CMK (cell line): ENCODE measurements around the gene SMTNL2.

Experiments used
- DNase-seq: peaks from one replicate; pipeline ENCODE4 v3.0.0-alpha.2; 2010; ENCODE audit warnings: low read depth

The SMTNL2 gene

DNA sequence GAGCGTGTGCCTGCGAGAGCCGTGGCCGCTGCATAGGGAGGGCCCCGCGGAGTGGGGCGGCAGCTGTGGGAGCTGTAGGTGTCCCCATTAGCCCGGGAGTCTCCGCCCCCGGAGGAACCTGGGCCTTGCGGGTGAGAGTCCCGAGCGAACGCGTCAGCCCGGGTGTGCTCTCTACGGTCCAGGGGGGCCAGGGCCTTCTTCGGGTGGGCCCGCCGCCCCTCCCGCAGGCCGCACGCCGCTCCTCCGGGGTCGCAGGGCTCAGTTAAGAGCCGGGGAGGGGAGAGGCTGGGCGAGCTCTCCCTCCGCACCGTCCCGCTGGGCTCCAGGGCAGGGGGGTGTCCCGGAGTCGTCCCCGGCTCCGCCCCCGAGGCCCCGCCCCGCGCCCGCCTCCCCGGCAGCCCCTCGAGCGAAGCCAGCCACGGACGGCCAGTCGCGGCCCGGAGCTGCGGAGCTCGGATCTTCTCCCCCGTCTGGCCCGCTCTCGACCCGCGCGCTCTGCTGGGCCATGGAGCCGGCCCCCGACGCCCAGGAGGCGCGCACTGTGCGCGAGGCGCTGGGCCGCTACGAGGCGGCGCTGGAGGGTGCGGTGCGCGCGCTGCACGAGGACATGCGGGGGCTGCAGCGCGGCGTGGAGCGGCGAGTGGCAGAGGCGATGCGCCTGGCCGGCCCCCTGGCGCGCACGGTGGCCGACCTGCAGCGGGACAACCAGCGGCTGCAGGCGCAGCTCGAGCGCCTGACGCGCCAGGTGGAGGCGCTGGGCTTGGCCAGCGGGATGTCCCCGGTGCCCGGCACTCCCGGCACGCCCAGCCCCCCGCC is at the start of gene SMTNL2:
Gene SMTNL2 (plus strand): TSS at position 429 of the 816 bp plus-strand sequence. CDS start 77 bp downstream, at position 506.
- DNase-seq = no peak

DNA sequence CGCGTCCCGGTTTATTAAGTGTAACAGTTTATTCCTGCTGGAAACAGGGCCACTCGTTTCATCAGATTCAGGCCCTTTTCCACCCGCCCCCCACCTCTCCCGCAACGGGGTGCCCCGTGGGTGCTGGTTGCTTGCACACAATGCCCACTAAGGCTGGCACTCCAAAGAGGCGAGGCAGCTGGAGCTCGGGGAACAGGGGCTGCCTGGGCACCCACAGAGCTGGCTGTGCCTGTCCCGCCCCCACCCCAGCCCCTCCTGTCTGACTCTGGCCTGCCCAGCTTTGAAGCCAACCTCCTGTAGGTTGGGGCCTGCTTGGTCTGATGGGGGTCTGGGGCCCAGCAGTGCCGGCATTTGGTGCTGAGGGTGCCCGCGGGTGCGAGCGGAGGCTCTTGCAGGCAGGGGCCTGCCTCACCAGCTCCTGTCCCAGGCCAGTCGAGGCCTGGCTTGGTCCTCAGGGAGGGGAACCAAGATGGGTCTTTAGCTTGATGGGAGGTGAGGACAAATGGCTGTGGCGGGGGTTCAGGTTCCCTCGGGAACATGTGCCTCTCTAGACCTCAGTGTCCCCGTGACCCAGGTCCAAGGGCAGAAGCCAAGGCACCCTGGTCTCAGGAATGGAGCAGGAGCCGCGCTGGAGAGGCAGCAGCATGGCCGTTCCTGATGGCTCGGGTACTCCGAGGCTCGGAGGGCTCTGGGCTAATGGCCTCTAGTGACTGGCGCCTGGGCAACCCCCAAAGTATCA is 49.2 kb upstream of the SMTNL2 start:
- DNase-seq = no peak

DNA sequence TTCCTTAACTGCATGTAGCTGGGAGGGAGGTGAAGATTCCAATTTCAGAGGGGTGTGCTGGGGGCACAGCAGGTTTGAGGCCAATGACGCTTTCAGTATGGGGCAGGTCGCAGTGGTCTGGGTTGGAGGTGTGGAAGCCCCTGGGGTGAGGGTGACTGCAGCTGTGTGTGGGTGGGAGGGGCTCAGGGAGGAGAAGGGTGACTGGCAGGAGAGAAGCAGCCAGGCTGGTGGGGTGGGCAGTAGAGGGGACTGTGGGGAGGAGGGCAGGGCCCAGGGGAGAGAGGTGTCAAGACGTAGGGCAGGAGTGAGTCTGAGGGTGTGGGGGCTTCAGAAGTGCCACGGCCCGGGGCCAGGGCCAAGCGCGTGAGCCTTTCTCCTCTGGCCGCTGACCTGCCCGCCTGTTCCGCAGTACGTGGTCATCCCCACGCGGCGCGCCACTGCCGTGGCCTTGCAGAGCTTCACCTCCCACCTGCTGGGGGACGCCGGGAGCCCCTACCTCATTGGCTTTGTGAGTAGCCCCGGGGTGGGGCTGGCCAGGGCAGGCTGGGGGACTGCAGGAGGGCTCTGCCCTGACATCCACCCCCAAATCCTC is 48.6 kb upstream of the SMTNL2 start:
- no peak for DNase-seq

DNA sequence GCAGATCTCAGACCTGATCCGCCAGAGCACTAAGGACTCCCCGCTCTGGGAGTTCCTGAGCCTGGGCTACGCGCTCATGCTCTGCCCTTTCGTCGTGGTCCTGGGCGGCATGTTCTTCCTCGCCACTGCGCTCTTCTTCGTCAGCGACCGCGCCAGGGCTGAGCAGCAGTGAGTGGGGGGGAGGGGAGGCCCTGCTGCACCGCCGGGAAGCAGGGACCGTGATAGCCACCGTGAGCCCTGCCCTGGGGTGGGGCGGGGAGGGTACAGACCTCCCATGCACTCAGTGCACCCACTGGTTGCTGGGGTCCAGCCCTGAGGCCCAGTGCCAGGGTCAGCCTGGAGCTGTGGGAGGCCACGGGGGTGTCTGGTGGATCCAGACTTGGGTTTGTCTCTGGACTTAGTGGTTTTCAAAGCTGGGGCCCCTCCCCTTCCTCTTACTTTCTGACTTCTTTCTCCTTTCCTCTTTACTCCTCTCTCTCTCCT is 48.0 kb upstream of the SMTNL2 start:
- DNase-seq = no peak

DNA sequence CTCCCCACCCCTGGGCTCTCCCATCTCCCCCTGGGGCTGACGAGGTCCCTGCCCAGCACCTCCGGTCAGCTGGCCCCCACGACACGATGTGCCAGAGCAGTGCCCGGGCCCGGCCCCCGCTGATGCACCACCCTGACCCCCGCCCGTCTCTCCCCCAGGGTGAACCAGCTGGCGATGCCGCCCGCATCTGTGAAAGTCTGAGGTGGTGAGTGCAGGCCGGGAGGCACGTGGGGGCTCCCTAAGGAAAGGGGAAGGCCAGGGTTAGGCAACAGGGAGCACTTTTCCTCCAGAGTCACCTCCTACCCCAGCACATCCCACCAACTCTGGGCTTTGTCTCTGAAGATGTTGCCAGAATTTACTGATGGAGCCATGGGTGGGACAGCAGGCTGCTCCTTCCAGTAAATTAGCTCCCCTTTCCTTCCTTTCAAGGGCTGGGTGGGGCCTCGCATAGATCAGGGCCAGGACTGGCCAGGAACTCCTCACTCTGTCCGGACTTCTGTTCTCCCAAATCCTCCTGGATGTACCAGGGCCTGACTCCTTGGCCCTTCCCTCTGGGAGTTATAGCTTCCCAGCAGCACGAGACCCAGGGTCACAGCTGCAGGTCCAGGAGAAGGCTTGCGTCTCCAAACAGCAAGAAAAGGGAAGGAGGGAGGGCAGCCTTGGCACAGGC is 47.5 kb upstream of the SMTNL2 start:
- DNase-seq = no peak

DNA sequence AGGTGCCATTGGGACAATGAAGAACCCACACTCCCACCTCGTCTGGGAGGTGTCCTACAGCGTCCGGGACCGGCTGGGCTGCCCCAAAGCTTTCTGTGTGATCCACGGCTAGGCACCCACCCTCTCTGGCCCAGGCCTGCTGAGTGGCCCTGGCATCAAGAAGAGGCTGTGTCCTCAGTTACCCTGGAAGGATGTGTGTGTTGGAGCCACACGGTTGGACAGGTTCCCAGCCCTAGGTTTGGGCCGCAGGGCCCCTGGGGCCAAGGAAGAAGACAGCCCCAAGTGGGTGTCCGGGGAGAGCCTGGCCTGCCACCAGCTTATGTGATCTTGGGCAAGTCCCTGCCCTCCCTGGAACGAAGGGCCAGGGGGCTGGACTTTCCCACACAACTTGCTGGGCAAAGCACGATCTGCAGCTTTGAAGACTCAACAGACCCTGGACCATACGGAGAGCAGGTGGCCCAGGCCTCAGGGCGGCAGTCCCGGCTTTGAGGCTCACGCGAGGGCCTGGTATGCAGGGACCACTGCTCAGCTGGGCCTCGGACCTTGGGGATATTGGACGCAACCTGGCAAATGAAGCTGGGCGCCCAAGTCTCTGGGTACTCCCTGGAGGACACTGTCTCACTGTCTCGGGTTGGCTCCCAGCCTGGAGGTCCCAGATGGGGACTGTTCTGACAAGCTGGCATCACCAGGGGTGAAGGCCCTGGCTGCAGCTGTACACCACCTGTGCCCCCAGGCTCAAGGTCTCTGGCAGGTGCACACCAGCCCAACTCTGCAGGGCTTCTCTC is 46.7 kb upstream of the SMTNL2 start:
- no peak for DNase-seq

DNA sequence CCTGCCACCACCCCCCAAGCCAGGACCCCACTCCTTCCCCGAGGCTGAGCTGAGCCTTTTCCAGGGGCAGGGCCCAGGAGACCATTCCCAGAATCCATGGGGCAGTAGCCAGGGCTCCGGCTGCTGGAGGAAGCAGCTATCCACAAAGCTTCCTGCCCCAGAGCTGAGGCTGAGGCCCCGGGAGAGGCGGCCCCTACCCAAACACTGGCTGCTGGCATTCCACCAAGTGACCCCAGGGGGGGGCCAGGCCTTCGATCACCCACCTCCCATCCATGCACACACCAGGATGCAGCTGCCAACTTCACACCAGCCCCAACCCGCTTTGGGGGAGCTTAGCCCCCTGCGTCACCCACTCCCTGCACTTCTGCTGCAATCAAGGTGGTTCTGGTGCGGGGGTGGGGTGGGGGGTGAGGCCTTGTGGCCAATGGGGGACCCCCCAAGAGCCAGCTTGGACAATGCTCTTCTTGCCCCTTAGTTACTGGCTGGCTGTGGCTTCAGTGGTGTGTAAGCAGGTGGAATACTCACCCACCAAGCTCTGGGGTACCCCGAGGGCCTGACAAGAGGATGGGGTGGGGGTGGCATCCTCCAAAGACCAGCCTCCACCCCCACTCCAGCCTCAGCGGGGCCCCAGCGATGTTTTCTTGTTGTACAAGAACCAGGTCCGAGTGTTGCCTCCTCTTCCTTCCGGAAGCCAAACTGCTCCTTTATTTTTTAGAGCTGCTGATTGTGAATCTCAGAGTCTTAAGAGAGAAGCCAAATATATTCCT is 45.9 kb upstream of the SMTNL2 start:
- no peak for DNase-seq

DNA sequence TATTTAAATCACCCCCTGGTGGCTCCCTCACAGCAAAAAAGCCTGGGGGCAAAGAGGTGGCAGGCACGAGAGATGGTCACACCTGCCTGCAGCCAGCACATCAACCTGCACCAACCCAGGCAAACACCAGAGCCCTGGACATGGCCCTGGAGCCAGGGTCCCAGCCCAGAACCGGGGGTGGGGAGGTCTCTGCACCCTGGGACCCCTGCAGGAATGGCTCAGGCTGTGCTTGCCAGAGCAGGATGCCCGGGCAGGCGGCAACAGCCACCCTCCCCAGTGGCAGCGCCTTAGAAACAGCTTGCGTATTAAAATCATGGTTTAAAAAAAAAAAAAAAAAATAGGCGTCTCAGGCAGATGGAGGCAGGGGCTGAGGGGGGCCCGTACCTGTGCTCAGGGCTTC is 45.3 kb upstream of the SMTNL2 start:
- no peak for DNase-seq

DNA sequence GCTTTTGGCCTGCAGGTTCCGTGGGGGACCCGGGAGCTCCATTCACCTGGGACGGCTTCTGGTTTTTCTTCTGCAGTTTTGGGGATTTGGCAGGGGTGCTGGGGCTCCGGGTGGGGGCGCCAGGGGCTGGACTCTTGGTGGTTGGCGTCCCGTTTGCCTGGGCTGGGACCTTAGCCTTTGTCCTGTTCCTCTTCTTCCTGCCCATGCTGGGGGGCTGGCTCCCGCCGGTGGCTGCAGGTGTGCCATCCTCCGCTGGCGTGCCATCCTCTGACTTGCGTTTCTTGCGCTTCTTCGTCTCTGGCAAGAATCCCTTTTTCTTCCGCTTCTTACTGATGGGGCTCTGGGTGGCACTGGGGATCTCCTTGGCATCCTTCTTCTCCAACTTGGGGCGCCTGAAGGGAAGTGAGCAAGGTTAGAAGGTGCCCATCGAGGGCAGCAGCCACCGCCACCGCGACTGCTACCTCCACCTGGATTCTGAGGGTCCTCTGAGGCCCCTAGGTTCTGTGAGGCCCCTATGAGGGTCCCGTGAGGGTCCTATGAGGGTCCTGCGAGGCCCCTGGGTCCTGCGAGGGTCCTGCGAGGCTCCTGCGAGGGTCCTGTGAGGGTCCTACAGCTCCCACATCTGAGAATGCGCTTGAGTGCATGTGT is 44.6 kb upstream of the SMTNL2 start:
- DNase-seq = no peak

DNA sequence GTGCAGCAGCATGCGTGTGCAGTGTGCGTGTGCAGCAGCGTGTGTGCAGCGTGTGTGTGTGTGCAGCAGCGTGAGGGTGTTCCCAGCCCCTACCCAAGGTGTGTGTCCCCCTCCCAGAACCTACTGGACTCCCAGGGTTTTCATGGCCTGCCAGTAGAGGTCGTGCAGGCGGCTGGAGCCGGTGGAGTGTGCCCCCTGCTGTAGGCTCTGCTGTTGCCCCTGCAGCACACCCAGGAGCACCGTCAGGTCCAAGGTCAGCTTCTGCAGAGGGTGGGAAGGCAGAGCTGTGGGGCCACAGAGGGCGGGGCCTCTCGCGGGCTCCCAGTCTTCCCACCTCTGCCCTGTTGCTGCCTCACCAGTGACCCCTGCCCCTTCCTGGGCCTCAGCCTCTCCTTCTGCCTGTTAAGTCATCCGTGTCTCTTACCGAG is 44.1 kb upstream of the SMTNL2 start:
- DNase-seq = no peak

DNA sequence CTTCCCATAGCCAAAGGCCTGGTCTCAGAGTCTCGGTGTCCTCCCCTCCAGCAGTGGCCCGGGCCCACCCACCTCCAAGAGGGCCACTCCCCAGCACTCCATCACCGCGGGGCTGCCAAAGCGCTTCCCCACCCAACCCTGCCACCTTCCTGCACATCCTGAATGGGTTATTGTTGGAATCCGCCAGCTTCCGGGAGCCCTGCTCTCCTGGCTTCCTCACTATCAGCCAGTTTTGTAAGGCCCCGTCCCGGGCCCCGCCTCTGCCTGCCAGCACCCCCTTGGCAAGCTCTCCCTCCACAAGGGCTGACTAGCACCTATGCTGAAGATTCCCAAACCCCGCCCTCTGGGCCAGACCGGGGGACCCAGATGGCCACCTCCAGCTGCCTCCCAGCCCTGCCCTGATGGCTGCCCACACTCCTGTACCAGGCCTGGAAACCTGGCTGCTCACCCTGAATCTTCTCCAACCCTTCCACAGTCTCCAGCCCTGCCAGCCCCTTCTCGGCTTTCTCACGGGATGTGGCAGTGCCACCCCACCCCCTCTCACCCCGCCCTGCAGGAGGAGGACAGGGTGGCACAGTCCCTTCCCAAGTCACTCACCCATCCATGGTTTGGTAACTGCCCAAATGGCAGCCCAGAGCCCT is 43.5 kb upstream of the SMTNL2 start:
- no peak for DNase-seq

DNA sequence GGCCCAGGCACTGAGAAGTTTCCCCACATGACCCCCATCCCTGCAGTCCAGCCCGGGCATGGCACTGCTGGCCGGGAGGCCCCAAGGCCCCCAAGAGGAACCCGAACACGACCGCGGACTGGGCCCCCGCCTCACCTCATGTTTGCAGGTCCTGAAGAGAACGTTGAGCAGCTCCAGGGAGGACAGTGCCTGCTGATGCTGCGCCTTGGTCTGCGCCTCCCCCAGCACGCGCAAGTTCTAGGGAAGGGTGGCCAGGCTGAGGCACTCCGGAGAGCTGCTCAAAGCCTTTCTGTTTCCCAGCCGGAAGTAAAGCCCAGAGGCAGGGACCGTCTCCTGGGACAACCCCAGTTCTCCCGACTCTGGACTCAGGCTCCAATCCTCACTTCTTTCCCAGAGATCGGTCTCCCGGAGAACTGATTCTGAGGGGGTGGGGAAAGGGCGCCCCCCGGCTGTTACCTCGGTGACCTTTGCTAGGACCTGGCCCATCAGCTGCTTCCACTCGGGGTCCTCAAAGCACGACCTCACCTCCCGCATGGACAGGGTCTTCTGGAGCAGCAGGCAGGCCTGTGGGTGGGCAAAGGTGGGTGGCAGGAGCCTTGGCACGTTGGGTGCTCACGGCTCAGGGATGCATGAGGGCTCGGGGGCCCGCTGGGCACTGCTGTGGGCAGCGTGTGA is 42.9 kb upstream of the SMTNL2 start:
- no peak for DNase-seq

DNA sequence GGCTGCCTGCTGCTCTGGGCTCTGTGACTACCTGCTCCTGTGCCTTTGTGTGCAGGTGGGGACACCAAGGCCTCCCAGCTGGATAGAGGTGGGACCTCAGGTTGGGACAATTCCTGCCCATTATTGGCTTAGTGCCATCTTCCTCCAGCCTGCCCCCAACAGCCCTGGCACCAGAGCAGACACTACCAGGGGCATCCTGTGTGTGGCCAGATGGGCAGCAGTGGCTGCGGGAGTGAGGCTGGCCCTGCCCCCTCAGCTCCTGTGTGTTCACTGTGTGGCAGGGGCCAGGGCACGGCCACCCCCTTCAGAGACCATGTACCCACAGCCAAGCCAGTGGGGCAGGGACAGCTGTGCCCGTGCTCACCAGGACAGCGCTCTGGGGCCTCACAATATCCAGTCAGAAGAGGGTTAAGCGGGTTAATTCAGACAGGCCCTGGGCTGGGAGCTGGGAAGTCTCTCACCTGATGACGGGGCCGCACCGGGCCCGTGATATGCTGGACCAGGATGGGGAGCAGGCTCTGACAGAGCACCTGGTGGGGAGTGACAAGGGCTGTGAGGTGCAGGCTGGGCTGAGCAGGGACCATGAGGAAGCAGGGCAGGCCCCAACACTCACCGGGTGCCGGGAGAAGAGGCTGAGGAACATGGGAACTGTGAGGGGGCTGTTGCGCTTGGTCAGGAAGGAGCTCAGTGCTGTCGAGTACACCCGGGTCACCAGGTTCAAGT is 42.2 kb upstream of the SMTNL2 start:
- no peak for DNase-seq

DNA sequence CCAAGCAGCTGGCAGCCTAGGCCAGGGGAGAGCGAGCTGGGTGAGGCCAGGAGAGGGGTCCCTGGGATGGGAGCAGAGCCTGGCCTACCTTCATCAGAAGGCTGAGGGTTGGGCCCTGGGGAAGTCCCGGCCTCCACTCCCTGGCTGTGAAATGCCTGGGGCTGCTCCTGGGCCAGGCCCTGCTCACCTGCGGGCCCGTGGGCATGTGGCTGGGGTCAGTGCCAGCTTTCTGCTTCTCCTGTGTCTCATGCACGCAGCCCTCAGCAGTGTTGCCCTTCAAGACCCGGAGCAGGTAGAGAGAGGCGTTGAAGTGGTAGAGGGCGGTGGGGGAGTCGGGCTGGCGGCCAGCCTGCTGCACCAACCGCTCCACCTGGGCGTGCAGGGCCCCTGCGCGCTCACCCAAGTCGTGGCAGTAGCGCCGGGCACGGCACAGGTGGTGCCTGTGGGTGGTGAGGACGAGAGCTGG is 41.6 kb upstream of the SMTNL2 start:
- DNase-seq = no peak

DNA sequence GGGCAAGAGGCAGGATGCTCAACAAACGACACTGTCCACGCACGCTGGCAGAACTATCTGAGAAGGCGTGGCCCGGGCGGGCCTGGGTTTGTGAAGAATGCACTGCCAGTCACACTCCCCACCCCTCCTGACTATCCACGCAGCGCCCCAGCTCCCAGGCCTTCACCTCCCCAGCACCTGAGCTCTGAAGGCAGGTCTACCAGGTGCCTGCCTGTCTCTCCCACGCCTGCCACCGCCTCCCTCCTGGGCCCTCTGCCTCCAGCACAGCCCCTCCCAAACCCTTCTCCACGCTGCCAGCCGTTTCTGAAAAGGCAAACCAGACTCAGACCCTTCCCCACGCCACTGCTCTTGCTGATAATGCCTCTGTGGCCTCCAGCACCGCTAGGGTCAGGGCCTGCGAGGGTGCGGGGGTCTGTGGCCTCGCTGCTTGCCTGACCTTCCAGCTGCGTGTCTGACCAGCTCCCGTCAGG is 40.7 kb upstream of the SMTNL2 start:
- no peak for DNase-seq

DNA sequence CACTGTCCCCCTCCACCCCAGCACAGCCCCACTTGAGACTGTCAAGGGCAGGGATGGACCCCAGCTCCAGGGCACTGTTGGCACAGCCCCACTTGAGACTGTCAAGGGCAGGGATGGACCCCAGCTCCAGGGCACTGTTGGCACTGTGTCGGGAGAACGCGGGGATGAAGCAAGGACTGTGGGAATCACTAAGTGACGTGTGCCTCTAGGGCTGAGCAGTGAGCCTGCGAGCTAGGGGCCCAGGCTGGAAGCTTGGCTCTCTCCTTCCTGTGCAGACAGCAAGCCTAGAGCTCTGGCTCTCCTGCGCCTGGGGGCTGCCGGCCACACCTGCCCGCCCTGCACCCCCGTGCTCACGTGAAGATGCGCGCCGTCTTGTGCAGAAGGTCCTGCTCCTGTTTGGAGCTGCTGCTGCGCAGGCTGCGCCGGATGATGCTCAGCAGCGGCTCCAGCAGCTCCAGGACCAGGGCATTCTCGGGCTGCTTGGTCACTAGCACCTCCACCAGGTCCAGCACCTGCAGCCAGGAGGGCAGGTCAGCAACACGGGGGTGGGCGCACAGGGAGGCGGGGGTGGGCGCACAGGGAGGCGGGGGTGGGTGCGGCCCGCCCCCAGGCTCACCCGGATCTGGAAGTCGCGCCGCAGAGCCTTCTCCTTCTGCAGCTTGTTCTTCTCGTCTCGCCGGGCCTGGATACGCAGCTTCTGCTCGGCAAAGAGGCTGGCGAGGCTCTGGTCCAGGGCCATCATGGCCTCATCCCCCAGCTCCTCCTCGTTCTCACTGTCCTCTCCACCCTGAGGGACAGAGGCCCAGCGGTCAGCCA is 40.0 kb upstream of the SMTNL2 start:
- DNase-seq = no peak

DNA sequence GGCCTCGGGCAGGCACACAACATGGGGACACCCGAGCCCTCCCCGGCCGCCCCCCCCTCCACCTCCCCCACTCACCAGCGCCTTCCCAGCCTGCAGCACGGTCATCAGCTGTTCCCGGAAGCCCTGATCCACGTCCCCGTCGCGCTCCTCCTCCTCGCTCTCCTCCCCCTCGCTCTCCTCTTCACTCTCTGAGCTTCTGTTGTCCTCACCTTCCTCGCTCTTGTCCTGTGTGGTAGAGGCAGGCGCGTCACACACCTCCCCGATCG is 39.4 kb upstream of the SMTNL2 start:
- DNase-seq = no peak
